ENCODE results near the gene SKAP1. TPM values are rescaled to one million over a fixed set of nuclear protein-coding genes. Genes with fewer than 3 reads are reported as not detected.

SKAP1 gene
- total and polyA plus RNA-seq, 2 experiments from 2014 or later = 0.27 TPM; not detected in 1

DNA sequence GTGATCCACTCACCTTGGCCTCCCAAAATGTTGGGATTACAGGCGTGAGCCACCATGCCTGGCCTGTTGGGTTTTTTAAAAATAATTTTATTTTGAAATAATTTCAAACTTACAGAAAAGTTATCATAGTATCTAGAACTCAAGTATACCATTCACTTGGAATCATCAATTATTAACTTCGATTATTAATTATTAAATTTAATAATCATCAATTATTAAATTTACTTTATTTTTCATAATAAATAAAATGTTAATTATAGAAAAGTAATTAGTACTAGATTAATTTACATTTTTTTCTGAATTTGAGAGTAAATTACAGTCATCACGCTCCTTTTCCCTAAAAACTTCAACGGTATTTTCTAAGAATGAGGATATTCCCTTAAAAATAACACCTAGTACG lies 13.7 kb upstream of the SKAP1 start (continued):
- TF ChIP-seq, protein P1, sequence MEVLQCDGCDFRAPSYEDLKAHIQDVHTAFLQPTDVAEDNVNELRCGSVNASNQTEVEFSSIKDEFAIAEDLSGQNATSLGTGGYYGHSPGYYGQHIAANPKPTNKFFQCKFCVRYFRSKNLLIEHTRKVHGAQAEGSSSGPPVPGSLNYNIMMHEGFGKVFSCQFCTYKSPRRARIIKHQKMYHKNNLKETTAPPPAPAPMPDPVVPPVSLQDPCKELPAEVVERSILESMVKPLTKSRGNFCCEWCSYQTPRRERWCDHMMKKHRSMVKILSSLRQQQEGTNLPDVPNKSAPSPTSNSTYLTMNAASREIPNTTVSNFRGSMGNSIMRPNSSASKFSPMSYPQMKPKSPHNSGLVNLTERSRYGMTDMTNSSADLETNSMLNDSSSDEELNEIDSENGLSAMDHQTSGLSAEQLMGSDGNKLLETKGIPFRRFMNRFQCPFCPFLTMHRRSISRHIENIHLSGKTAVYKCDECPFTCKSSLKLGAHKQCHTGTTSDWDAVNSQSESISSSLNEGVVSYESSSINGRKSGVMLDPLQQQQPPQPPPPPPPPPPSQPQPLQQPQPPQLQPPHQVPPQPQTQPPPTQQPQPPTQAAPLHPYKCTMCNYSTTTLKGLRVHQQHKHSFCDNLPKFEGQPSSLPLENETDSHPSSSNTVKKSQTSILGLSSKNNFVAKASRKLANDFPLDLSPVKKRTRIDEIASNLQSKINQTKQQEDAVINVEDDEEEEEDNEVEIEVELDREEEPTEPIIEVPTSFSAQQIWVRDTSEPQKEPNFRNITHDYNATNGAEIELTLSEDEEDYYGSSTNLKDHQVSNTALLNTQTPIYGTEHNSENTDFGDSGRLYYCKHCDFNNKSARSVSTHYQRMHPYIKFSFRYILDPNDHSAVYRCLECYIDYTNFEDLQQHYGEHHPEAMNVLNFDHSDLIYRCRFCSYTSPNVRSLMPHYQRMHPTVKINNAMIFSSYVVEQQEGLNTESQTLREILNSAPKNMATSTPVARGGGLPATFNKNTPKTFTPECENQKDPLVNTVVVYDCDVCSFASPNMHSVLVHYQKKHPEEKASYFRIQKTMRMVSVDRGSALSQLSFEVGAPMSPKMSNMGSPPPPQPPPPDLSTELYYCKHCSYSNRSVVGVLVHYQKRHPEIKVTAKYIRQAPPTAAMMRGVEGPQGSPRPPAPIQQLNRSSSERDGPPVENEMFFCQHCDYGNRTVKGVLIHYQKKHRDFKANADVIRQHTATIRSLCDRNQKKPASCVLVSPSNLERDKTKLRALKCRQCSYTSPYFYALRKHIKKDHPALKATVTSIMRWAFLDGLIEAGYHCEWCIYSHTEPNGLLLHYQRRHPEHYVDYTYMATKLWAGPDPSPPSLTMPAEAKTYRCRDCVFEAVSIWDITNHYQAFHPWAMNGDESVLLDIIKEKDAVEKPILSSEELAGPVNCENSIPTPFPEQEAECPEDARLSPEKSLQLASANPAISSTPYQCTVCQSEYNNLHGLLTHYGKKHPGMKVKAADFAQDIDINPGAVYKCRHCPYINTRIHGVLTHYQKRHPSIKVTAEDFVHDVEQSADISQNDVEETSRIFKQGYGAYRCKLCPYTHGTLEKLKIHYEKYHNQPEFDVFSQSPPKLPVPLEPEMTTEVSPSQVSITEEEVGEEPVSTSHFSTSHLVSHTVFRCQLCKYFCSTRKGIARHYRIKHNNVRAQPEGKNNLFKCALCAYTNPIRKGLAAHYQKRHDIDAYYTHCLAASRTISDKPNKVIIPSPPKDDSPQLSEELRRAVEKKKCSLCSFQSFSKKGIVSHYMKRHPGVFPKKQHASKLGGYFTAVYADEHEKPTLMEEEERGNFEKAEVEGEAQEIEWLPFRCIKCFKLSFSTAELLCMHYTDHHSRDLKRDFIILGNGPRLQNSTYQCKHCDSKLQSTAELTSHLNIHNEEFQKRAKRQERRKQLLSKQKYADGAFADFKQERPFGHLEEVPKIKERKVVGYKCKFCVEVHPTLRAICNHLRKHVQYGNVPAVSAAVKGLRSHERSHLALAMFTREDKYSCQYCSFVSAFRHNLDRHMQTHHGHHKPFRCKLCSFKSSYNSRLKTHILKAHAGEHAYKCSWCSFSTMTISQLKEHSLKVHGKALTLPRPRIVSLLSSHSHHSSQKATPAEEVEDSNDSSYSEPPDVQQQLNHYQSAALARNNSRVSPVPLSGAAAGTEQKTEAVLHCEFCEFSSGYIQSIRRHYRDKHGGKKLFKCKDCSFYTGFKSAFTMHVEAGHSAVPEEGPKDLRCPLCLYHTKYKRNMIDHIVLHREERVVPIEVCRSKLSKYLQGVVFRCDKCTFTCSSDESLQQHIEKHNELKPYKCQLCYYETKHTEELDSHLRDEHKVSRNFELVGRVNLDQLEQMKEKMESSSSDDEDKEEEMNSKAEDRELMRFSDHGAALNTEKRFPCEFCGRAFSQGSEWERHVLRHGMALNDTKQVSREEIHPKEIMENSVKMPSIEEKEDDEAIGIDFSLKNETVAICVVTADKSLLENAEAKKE (CRISPR knock-in tag; IDR thresholded peaks at IDR 0.05) = no peak
- TF ChIP-seq POLR2AphosphoS5 (IDR thresholded peaks at IDR 0.05; ENCODE audit: low read depth) (no peak), EZH2 (IDR thresholded peaks at IDR 0.05; ENCODE audit: low read depth, unreplicated experiment) (no peak), ZNF114 (CRISPR knock-in tag; IDR thresholded peaks at IDR 0.05) (no peak)

DNA sequence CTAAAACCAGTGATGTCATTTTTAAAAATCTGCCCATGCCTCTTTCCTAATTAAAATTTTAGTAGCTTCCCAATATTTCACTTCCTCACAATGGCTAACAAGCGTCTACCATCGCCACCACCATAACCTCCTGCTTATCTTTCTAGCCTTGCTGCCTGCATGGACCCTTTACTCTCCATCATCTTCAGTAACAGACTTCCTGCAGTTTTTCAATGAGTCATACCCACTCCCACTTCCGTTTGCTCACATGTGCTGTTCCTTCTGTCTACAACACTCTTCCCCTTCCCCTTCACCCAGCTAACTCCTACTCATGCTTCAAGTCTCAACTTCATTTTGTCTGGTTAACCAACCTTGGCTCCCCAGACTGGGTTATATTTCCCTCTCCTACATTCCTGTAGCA lies 12.8 kb upstream of the SKAP1 start:
- Mint-ChIP-seq H3K9me3 (no peaks in the 10 kb centered on the region), H3K4me1 (no peaks in the 10 kb centered on the region), H3K36me3 (ENCODE audit: low read depth) (no peaks in the 10 kb centered on the region), H3K27me3 (ENCODE audit: insufficient read depth, low read depth, poor library complexity) (peaks cover 7% of the 10 kb centered on the region), H3K4me3 (no peak overlapping the region), H3K27ac (no peak overlapping the region)
- Histone ChIP-seq H3K4me3 (no peak overlapping the region), H3K9me2 (ENCODE audit: insufficient read depth) (peaks cover 4% of the 10 kb centered on the region; the same call in 1 of the 2 replicates), H3K4me1 (ENCODE audit: insufficient read depth) (no peaks in the 10 kb centered on the region), H3K4me2 (no peak overlapping the region), H3K36me3 (ENCODE audit: insufficient read depth) (no peaks in the 10 kb centered on the region), H3K27me3 (ENCODE audit: insufficient read depth) (no peaks in the 10 kb centered on the region; the same call in 1 of the 2 replicates), H3F3A (replicated peaks; ENCODE audit: low read depth) (no peaks in the 10 kb centered on the region), H4K20me1 (replicated peaks; ENCODE audit: insufficient read depth) (no peaks in the 10 kb centered on the region), H2AFZ (no peak overlapping the region), H3K79me2 (replicated peaks; ENCODE audit: insufficient read depth) (no peaks in the 10 kb centered on the region), H3K27ac (ENCODE audit: low read depth) (no peak overlapping the region)
- ATAC-seq (no peak), DNase-seq (ENCODE audit: low spot score) (no peak)
- TF ChIP-seq, protein P1 (CRISPR knock-in tag; IDR thresholded peaks at IDR 0.05) = no peak
- TF ChIP-seq, protein P2, sequence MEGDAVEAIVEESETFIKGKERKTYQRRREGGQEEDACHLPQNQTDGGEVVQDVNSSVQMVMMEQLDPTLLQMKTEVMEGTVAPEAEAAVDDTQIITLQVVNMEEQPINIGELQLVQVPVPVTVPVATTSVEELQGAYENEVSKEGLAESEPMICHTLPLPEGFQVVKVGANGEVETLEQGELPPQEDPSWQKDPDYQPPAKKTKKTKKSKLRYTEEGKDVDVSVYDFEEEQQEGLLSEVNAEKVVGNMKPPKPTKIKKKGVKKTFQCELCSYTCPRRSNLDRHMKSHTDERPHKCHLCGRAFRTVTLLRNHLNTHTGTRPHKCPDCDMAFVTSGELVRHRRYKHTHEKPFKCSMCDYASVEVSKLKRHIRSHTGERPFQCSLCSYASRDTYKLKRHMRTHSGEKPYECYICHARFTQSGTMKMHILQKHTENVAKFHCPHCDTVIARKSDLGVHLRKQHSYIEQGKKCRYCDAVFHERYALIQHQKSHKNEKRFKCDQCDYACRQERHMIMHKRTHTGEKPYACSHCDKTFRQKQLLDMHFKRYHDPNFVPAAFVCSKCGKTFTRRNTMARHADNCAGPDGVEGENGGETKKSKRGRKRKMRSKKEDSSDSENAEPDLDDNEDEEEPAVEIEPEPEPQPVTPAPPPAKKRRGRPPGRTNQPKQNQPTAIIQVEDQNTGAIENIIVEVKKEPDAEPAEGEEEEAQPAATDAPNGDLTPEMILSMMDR (conservative IDR thresholded peaks at IDR 0.05; ENCODE audit: low read depth in 2 of 2) = no peak
- TF ChIP-seq CREB1 (CRISPR knock-in tag; IDR thresholded peaks at IDR 0.05; ENCODE audit: low read depth) = no peak
- TF ChIP-seq STAT1 (IDR thresholded peaks at IDR 0.05; ENCODE audit: unreplicated experiment) = no peak
- no peak for TF ChIP-seq EZH2phosphoT487 (IDR thresholded peaks at IDR 0.05; ENCODE audit: unreplicated experiment)
- no peak for TF ChIP-seq NANOG (IDR thresholded peaks at IDR 0.05; ENCODE audit: borderline replicate concordance)

All from GM23338 (cell line).